Adipose tissue (tissue), 3 donors: ENCODE results near the gene CFAP100. TPM values are rescaled to one million over a fixed set of nuclear protein-coding genes. Genes with fewer than 3 reads are reported as not detected.

ENCODE experiments used
- H3K27ac ChIP-seq: one replicate; pipeline ENCODE4 v1.5.1; 2013; ENCODE audit warnings: low read depth, low read length
- WGBS, 3 donors: extraction: QIAGEN DNeasy Blood & Tissue Kit; methylation state at CpG; one replicate each; pipeline ENCODE4 v1.1.7; 2013; 5-methylcytosine and 5-hydroxymethylcytosine counted together
- polyA plus RNA-seq, 3 donors: library from polyadenylated mRNA; stranded (reverse); fragments of 200-250 nt; gene quantifications; one replicate each; pipeline ENCODE4 v1.2.3, GENCODE V29; 2013
- donor health status: healthy with polysubstance abuse.
- donor health status: Bipolar disorder and iron deficiency.
- donor health status: healthy.

CFAP100 gene
- polyA plus RNA-seq: not detected

DNA sequence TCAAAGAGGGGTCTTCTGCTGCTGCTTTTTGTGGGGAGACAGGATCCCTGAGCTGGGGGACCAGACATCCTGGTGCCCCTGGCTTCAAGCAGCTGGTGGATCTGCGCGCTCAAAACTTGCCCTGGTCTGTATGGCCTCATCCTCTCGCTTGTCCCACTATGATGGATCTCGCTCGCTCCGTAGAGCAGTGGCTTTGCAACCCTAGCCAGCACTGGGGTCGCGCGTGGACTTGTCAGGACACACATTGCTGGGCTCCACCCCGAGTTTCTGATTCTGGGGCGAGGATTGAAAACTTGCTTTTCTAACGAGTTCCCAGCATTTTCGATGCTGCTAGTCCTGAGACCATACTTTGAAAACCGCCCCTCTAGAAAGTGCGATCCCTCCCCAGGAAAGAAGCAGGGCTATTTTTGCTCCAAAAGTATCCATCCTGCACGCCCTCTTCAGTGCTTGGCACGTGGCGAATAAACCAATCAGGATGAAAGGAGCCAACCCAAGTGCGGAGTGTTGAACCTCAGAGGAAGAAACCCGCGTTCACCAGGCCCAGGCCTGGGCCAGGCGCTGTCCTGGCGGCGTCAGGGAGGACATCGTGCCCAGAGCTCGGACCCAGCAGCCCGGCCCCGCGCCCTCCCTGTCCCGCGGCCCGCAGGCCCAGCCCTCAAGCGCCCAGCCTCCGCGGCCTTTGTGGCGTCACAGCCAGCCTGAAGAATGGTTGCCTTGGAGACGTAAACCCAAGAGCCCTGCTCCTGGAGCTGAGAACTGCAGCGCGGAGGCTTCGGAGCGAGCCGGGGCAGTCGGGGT is at the start of gene CFAP100:
Gene CFAP100 (plus strand): TSS at position 731 of the 798 bp plus-strand sequence. CDS start 1,092 bp downstream, outside the sequence.
- WGBS, 3 donors: 31 to 37% (median 34%) methylated on average over 43 of the region's 43 CpGs
- H3K27ac ChIP-seq: no peak within 1 kb of the TSS

DNA sequence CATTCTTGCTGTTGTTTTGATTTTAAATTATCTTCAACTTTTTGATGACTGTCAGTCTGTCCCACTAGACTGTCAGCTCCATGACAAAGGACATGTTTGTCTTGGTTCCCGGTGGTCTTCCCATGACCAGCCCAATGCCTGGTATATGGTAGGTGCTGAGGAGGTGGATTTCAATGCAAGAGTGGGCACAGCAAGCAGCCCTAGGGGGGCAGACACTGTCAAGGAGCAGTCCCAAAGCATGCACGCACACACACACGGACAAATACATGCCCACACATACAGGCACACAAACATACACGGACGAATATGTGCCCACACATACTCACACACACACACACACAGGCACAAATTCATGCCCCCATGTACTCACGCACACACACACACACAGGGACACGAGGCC is 49.5 kb upstream of the CFAP100 start:
- WGBS, 3 donors: 92 to 93% (median 92%) methylated on average over 7 of the region's 7 CpGs

DNA sequence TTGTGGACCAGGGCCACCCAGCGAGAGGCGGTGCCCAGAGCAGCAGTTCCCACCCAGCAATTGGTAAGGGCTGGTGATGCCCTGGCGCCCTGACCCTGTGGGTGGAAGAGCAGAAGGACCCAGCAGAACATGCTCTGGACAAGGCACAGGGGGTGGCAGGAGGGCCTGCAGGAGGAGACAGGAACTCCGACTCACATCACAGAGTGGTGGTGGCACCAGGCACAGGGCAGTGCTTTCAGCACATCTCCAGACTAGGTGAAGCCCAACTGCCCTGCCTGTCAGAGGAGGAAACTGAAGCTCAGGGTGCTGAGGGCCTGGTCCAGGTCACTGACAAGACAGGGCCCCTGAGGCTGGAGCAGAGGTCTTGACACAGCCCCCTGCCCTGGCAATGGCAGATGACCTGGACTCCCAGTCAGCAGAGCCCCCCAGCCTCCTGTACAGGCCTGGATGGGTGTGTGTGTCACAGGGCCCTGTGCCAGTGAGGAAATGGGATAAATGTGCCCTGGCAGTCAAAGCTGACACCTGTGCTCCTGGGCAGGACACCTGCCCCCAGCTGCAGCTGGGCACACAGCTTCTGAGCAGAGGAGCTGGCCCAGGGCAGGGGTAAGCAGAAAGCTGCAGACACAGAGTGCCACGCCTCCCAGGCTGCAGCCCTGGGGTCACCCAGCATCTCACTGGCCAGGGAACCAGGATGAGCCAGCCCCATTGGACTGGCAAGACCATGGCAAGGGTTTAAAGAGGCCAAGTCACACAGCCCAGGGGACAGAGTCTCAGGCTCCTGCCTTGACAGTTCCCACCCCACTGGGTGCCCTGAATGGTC is 48.9 kb upstream of the CFAP100 start:
- 90 to 94% (median 90%) methylated on average over 5 of the region's 5 CpGs for WGBS, 3 donors
- no peak overlapping the region for H3K27ac ChIP-seq

More for the DNA sequence above, 49.5 kb upstream of the CFAP100 start:
- no peak overlapping the region for H3K27ac ChIP-seq

DNA sequence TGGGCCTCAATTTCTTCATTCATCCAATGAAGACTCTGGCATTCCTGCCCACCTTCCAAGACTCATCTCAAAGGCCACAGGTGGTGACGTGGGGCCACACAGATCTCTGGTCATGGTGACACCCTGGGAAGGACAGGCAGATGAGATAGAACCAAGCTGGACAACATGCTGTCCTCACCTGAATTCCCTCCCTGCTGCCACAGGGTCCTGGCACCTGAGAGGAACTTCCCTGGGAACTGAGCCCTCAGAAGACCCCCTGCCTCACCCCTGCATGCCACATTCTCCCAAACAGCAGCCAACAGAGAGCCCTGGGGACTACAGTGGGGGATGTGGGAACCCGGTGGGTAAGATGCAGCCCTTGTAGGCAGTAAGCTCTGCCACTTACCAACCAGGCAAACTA is 48.2 kb upstream of the CFAP100 start:
- WGBS, 3 donors: 85 to 93% (median 89%) methylated on average over 2 of the region's 2 CpGs
- H3K27ac ChIP-seq: no peak overlapping the region

DNA sequence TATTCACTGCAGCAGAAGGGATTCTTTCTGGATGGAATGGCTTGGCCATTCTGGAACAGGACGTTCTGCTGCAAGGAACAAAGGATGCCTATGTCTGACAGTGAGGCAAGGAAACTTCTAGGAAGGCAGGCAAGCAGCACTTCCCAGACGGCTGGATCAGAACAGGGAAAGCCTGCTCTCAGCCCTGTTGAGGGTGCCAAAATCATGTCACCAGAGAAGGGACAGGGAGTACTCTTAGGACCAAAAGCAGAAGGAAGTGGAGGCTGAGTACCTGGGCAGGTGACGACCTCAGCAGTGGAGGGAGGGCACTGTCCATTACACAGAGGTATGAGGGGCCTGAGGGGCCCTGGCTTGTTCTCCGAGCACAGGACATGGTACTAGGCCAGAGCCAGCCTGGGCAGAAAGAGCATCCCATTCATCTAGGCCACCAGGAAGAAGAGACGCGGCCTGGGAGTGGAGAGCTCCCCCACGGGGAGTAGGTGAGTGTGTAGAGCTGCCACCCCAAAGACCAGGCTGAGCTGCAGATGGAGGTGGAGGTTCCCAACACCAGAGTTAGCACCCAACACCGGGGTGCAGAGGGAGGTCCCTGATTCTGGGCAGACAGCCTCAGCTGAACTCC is 47.1 kb upstream of the CFAP100 start:
- WGBS, 3 donors: 77 to 81% (median 78%) methylated on average over 8 of the region's 8 CpGs

DNA sequence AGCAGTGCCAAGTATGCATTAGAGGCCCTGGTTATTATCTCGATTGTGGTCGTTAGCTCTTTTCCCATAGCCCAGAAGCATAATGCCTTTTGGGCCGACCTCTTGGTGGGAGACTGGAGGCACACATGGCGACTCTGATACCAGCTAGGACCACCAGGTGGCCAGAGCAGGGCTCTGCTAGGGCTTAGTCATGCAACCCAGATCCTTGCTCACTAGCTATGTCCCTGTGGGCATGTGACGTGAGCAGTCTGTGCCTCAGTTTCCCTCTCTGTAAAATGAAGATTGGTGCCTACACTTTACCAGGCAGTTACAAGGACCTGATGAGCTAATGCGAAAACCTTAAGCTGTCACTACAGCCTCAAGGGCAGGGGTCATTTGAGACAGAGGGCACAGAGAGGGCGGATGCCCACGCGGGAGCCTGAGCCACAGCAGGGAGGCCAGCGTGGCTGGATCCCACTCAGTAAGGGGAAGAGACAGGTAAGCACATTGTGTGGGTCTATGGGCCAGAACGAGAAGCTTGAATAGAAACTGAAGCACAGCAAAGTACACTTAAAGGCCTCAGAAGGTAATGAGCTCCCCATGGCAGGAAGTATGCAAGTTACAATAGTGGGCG is 46.3 kb upstream of the CFAP100 start:
- no peak overlapping the region for H3K27ac ChIP-seq
- WGBS, 3 donors: 87 to 91% (median 89%) methylated on average over 12 of the region's 12 CpGs

More for the DNA sequence above, 47.1 kb upstream of the CFAP100 start:
- H3K27ac ChIP-seq: no peak overlapping the region

DNA sequence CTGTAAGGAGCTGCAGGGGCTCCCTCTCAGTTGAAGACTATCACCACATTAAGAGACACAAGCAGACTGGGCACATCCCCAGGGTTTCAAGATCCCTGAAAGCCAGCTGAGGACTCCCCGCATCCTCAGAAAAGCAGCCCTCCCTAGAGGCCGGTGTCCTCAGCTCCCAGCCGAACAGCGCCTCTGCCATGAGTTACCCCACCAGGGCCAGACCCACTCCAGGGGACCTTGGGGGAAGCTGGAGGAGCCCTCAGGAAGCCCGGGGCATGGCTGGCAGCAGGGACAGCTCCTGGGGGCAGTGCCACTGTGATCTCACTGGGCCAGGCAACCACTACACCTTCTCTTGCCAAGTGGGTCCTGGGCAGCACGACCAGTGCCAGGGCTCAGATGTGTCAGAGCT is 45.6 kb upstream of the CFAP100 start:
- H3K27ac ChIP-seq: no peak overlapping the region
- WGBS, 3 donors: 81 to 88% (median 84%) methylated on average over 6 of the region's 6 CpGs

DNA sequence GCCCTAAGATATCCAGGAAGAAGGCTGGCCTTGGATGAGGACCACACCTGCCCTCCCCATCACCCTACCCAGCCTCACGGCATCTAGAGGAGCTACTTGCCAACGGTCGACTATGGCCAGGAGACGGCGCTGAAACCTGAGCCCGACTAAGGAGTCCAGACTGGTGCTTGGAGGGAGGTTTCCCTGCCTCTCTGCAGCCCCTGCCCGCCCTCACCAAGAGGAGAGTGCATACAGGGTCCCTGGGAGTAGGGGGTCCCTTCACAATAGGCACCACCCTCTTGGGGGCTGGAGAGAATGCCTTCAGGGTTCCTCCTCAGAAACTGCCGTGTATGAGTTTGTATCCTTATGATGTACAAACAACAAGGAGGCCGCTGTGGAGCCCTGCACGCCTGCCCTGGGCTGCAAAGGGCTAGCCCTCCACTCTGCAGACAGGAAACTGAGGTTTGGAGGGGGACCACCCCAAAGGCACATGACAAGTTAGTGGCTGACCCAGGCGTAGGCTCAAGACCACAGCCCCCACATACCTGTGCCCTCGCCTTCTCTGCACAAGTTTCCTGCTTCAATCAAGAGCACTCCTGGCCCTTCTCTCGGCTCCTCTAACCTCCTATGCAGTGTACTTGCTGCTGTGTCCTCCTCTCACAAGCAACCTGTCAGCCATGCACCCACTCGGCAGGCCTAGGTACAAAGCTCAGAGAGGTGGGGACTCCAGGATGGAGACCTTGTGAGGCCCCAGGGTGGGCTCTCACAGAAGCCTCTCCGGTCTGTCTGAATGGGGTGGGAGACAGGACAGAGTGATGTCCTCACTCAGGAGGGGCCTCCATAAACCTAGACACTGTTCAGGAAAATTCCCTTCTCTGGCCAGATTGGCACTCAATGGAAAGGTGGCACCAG is 44.9 kb upstream of the CFAP100 start:
- H3K27ac ChIP-seq: no peak overlapping the region
- 65 to 76% (median 67%) methylated on average over 15 of the region's 15 CpGs for WGBS, 3 donors

DNA sequence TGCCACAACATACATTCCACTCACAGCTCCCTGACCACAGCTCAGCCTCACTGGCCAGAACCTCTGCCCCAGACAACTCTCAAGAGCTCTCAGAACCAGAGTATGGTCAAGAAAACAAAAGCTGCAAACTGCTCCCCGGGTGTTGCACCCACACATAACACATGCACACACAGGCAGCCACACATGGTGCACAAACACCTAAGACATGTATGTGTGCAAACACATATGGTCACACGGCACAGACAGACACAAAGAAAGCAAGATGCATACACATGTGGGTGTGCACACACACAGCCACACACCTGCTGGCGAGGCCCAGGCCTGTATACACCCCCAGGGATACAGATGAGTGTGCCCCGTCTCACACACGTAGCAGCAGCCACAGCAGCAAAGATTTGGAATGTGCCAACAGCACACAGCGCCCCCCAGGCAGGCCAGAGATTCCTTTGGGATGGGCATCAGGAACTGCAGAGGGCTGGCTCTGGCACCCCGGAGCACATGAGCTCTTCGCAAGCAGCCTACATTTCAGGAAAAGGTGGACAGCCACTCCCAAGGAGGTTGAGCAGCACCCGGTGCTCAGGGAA is 44.1 kb upstream of the CFAP100 start:
- WGBS, 3 donors: 76 to 90% (median 87%) methylated on average over 9 of the region's 9 CpGs
- no peak overlapping the region for H3K27ac ChIP-seq

DNA sequence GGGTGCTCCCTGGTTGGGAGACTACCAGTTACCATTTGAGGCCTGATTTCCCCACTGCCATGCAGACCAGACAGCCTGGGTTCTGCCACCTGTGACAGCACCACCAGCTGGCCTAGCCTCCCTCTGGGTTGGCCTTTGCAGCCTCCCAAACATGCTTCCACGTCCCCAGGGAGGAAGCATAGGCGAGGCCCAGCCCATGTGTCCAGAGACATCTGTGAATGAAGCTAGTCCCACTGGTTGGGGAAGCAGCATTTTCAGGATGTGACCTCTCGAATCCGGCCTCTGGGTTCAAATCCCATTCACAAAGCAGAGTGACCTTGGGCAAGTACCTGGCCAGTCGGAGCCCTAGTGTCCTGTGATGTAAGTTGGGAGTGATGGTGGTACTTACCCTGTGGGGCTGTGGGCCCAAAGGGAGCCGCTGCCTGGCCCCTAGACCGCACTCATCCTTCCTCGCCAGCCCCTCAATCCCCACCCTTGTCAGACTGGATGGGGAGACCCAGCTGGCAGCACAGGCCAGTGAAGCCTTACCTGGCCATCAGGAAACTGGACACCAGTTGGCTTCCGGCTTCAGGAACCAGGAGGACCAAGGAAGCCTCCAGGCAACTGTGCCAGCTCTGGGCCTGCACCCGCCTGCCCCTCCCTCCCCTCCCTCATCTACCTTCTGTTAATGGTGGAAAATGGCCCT is 43.5 kb upstream of the CFAP100 start:
- WGBS, 3 donors: 79 to 82% (median 82%) methylated on average over 10 of the region's 10 CpGs
- no peak overlapping the region for H3K27ac ChIP-seq

DNA sequence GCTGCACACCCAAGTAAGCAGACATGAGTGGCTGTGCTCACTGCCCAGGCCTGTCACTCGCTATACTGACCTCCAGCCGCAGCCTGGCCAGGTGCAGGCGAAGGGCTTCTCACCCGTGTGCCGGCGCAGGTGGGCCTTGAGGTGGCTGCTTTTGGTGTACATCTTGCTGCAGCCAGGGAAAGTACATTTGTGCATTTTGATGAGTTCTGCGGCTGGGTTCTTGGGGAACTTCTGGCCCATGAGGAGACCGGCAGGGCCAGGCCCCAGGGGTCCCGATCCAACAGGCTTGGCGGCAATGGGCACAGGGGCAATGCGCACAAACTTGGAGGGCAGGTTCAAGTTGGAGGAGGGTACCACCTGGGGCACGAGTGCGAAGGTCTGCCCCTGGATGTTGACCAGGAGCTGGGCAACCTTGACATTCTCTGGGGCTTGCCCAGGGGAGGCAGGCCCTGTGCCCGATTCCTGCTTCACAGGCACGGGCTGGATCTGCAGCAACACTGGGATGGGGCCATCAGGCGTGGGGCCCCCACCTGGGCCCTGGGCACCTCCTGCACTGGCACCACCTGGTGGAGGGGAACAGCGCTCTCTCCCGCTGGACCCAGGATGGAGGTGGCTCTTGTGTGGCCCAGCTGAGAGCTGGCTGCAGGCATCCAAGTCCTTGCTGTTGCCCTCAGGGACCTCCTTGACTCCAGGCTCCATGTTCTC is 42.8 kb upstream of the CFAP100 start:
- H3K27ac ChIP-seq: no peak overlapping the region
- WGBS, 3 donors: 81 to 95% (median 94%) methylated on average over 18 of the region's 18 CpGs

DNA sequence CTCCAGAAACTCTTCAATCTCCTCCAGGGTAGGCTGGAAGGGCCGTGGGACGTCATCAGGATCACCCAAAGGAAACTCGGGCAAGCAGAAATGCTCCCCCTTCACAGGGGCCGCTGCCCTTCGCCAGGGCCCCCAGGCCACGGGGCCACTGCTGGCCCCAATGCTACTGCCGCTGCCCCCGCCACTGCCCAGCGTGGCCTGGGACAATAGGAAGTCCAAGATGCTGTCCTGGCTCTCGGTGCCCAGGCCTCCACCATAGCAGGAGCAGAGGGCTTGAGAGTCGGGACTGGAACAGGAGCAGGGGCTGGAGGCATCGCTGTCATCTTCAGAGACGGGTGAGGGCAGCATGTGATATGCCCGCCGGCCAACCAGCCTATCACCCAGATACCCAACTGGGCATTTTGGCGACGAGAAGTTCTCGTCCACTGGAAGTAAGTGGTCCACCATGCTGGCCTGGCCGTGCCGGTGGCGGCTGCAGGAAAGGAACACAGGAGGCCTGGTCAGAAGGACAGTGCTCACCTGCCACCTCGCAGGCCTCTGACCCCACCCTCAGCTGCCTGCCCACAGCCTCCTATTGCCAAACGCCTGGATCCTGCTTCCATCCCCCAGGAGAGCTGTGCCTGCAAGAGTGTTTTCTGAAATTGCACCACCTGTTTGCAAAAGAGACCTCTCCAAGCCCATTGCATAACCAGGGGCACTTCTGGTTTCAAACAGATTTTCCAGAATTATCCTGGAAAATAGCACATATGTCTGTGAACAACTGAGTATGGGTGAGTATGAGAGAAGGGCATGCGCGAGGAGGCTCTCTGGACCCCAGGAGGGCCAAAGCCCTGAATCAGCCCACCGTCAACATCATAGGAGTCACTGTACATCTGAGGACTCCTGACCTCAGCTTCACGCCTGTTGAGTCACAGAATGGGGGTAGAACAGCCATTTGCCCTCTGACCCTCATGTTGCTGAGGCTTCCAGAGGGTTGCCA is 41.9 kb upstream of the CFAP100 start:
- 84 to 86% (median 84%) methylated on average over 24 to 27 of the region's 27 CpGs for WGBS, 3 donors
- H3K27ac ChIP-seq: no peak overlapping the region

DNA sequence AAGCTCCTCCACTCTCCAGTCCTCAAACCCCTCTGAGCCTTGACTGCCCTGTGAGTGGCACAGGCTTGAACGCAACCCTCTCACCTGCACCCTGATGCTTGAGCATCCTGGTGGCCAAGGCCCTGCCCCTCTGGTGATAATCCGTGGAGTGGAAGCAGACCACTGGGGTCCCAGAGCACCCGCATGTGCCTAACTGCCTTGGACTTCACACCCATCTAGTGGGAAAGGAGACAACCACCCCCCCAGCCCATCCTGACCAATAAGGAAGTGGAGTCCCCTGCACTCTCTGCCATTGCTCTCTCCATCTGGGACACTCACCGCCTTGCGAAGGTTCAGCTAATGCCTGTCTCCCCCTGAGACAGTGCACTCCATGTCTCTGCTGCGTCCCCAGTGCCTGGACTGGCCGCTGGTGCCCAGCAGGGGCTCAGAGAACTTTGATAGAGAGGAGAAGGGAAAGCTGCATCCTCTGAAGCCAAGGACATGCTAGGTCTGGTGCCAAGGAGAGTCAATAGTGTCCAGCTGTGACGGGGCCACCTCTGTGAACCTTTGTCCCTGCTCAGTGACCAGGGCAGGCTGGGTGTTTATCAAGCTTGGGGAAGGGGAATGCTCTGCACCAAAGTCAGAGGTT is 40.9 kb upstream of the CFAP100 start:
- H3K27ac ChIP-seq: peak overlapping the region; percentile 45
- 68 to 89% (median 88%) methylated on average over 8 of the region's 8 CpGs for WGBS, 3 donors

DNA sequence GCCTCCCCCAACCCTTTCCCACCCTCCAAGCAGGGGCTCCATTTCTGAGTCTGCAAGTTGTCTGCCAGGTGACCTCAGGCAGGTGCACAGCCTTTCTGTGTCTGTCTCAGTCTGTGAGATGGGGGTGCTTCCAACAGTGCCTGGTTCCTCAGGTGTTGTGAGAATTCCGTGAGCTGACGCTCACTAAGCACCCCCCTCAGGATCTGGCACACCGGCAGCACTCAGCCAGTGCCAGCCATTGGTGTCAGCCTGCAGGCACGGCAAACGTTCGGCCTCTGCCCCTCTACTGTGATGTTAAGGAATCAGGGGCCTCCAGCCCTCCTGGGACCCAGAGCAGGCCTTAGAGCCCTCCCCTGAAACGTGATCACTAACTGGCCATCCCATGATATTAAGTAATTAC is 39.9 kb upstream of the CFAP100 start:
- WGBS, 3 donors: 43 to 84% (median 73%) methylated on average over 7 of the region's 7 CpGs
- H3K27ac ChIP-seq: no peak overlapping the region

DNA sequence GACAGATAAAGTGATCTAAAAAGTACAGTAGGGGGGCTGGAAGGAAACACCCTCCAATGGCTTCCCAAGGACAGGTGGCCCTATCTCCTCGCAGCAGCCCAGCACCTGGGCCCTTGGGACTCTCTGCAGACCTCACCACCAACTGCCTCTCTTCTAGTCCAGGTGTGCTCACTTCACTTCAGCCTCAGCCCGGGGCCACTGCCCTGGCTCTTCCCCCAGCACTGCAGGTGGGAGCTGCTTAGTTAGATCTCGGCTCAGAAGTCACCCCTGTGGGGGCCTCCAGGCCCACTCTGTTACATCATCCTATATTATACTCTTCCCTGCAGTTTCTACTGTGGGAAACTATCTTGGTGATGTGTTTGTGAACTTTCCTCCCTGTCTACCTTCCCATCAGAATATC is 39.5 kb upstream of the CFAP100 start:
- H3K27ac ChIP-seq: no peak overlapping the region
- 34 to 79% (median 55%) methylated on average over 3 of the region's 3 CpGs for WGBS, 3 donors
